ENCODE measurements around the gene KRTAP3-2. TPM values are rescaled to one million over a fixed set of nuclear protein-coding genes. Genes with fewer than 3 reads are reported as not detected.
A peak's percentile ranks its signal among the peaks of the same experiment; 100 is the strongest.

The KRTAP3-2 gene
- total RNA-seq, 3 donors from 2014 or later: not detected

GRCh38 chr17:40967582-40967981 lies 32.1 kb downstream of the KRTAP3-2 start:
- Histone ChIP-seq H3K4me1 (ENCODE audit: low read depth) (no peaks in the 10 kb centered on the region), H3K36me3 (ENCODE audit: low read depth) (no peaks in the 10 kb centered on the region), H3K9me3 (no peaks in the 10 kb centered on the region), H3K4me3 (no peak overlapping the region)
- TF ChIP-seq, protein P1, sequence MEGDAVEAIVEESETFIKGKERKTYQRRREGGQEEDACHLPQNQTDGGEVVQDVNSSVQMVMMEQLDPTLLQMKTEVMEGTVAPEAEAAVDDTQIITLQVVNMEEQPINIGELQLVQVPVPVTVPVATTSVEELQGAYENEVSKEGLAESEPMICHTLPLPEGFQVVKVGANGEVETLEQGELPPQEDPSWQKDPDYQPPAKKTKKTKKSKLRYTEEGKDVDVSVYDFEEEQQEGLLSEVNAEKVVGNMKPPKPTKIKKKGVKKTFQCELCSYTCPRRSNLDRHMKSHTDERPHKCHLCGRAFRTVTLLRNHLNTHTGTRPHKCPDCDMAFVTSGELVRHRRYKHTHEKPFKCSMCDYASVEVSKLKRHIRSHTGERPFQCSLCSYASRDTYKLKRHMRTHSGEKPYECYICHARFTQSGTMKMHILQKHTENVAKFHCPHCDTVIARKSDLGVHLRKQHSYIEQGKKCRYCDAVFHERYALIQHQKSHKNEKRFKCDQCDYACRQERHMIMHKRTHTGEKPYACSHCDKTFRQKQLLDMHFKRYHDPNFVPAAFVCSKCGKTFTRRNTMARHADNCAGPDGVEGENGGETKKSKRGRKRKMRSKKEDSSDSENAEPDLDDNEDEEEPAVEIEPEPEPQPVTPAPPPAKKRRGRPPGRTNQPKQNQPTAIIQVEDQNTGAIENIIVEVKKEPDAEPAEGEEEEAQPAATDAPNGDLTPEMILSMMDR (IDR thresholded peaks at IDR 0.05): no peak
- intact Hi-C loops (cut with DNase I, micrococcal nuclease): no loop called here
- ATAC-seq (no peak), DNase-seq (no peak)

GRCh38 chr17:40966848-40967247 lies 32.9 kb downstream of the KRTAP3-2 start, which contains the start of gene KRT39:
Gene KRT39 (minus strand): TSS chr17:40966948. CDS start chr17:40966856, 92 bp downstream.
- no peaks in the 10 kb centered on the region for H3K36me3 ChIP-seq (ENCODE audit: low read depth)
- H3K4me3 ChIP-seq: no peak within 1 kb of the TSS
- DNase-seq (no peak), ATAC-seq (no peak)
- no peaks in the 10 kb centered on the region for H3K9me3 ChIP-seq
- TF ChIP-seq, protein P1 (IDR thresholded peaks at IDR 0.05): no peak
- no peaks in the 10 kb centered on the region for H3K4me1 ChIP-seq (ENCODE audit: low read depth)
- intact Hi-C loops (cut with DNase I, micrococcal nuclease): no loop called here

GRCh38 chr17:40963838-40964237 lies 35.9 kb downstream of the KRTAP3-2 start:
- Histone ChIP-seq H3K4me3 (no peak overlapping the region), H3K4me1 (ENCODE audit: low read depth) (no peaks in the 10 kb centered on the region), H3K9me3 (no peaks in the 10 kb centered on the region), H3K36me3 (ENCODE audit: low read depth) (no peaks in the 10 kb centered on the region)
- ATAC-seq (peak; percentile 78), DNase-seq (peak in 1 of 3 donors; percentile 10)
- intact Hi-C loops (cut with DNase I, micrococcal nuclease): no loop called here
- TF ChIP-seq, protein P1 (IDR thresholded peaks at IDR 0.05): peak; percentile 50

DNA sequence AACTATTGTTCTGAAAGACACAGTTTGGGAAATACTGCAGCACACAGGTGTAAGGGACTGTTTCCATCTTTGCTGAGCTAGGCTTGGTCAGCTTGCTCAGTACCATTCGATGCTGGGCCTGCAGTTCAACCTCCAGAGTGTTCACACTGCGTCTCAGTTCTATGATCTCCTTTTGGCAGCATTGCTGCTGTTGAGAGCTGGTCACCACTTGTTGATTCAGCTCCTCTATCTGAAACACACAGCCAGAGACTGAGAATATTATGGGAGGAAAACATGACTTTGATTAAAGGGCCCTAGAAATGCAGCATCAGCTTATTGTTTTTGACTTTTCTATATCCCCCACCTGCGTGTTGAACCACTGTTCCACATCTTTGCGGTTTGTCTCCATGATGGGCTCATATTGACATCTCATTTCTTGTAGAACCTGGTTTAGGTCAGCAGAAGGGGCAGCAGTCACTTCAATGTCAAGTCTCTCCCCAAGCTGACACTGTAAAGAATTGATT lies 37.6 kb downstream of the KRTAP3-2 start:
- DNase-seq (no peak), ATAC-seq (no peak)
- TF ChIP-seq, protein P1 (IDR thresholded peaks at IDR 0.05): no peak
- Histone ChIP-seq H3K4me3 (no peak overlapping the region), H3K9me3 (no peaks in the 10 kb centered on the region), H3K4me1 (ENCODE audit: low read depth) (no peaks in the 10 kb centered on the region), H3K36me3 (ENCODE audit: low read depth) (no peaks in the 10 kb centered on the region)
- intact Hi-C loops (cut with DNase I, micrococcal nuclease): no loop called here

- Histone ChIP-seq H3K36me3 (ENCODE audit: low read depth) (no peaks in the 10 kb centered on the region), H3K4me3 (no peak overlapping the region), H3K4me1 (ENCODE audit: low read depth) (no peaks in the 10 kb centered on the region), H3K9me3 (no peaks in the 10 kb centered on the region)
- intact Hi-C loops (cut with DNase I, micrococcal nuclease): no loop called here
- DNase-seq (no peak), ATAC-seq (no peak)
- TF ChIP-seq, protein P1 (IDR thresholded peaks at IDR 0.05): no peak
Measured at GRCh38 chr17:40961591-40961990, 38.1 kb downstream of the KRTAP3-2 start.

GRCh38 chr17:40960144-40960543 lies 39.6 kb downstream of the KRTAP3-2 start:
- no peaks in the 10 kb centered on the region for H3K4me1 ChIP-seq (ENCODE audit: low read depth)
- no peaks in the 10 kb centered on the region for H3K9me3 ChIP-seq
- ATAC-seq (no peak), DNase-seq (no peak)
- TF ChIP-seq, protein P1 (IDR thresholded peaks at IDR 0.05): no peak
- intact Hi-C loops (cut with DNase I, micrococcal nuclease): no loop called here
- H3K4me3 ChIP-seq: no peak overlapping the region
- H3K36me3 ChIP-seq (ENCODE audit: low read depth): no peaks in the 10 kb centered on the region

Data from mucosa of descending colon (tissue), 3 donors.